HL-60 (cell line): ENCODE data around the gene FUT2.

Experiments used
- DNase-seq, 2 experiments: peaks; one replicate each; pipeline ENCODE4 v3.0.0-alpha.2; 2010 to 2020; ENCODE audit warnings: low read depth in 1 of 2, low spot score in 1 of 2
- H3K27ac ChIP-seq: fragments of 250-450 bp; sonication (Bioruptor Pico); replicated peaks from 2 replicates; pipeline ENCODE4 v1.5.1; 2020; ENCODE audit warnings: mild to moderate bottlenecking, moderate library complexity
- H3K27me3 ChIP-seq: fragments of 250-450 bp; sonication (Bioruptor Pico); 2 replicates; pipeline ENCODE4 v1.5.1; 2021; ENCODE audit warnings: mild to moderate bottlenecking, moderate library complexity; ENCODE audit not compliant: insufficient read depth, poor library complexity, severe bottlenecking
- H3K4me3 ChIP-seq: replicated peaks from 2 replicates; pipeline ENCODE4 v1.5.1; 2011; ENCODE audit warnings: mild to moderate bottlenecking, control low read depth, low read length; ENCODE audit not compliant: insufficient read depth
- GABPA ChIP-seq: IDR thresholded peaks from 2 replicates; pipeline ENCODE4 v1.6.1; 2012; ENCODE audit warnings: low read depth
- POLR2AphosphoS5 ChIP-seq: IDR thresholded peaks from 2 replicates; pipeline ENCODE4 v1.6.1; 2012; ENCODE audit warnings: low read depth
- SPI1 ChIP-seq: IDR thresholded peaks from 2 replicates; pipeline ENCODE4 v1.6.1; 2012; ENCODE audit warnings: low read depth, mild to moderate bottlenecking, borderline replicate concordance
- TF ChIP-seq, protein P1 (sequence below): IDR thresholded peaks from one replicate; pipeline ENCODE4 v1.5.1; 2011; ENCODE audit warnings: low read length, control low read depth, inconsistent platforms; ENCODE audit not compliant: insufficient read depth
- TF ChIP-seq, protein P2 (sequence below): IDR thresholded peaks from 2 replicates; pipeline ENCODE4 v1.6.1; 2012; ENCODE audit warnings: low read depth; ENCODE audit not compliant: insufficient replicate concordance

Gene FUT2

DNA sequence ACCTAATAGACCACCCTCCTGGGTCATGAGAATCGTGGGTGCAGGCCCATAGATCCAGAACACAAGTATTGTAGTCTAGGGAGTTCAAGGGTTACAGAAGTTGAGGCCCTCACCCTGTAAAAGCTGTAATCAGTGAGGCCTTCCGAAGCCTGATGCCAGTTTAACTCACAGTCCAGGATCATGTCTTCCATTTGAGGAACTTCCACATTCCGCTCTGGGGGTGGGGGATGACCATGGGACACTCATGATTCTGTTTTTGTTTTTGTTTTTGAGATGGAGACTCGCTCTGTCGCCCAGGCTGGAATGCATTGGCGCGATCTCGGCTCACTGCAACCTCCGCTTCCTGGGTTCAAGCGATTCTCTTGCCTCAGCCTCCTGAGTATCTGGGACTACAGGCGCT, 46.3 kb downstream of the FUT2 start:
- TF ChIP-seq SPI1 (no peak), GABPA (no peak), POLR2AphosphoS5 (no peak)
- TF ChIP-seq, protein P1, sequence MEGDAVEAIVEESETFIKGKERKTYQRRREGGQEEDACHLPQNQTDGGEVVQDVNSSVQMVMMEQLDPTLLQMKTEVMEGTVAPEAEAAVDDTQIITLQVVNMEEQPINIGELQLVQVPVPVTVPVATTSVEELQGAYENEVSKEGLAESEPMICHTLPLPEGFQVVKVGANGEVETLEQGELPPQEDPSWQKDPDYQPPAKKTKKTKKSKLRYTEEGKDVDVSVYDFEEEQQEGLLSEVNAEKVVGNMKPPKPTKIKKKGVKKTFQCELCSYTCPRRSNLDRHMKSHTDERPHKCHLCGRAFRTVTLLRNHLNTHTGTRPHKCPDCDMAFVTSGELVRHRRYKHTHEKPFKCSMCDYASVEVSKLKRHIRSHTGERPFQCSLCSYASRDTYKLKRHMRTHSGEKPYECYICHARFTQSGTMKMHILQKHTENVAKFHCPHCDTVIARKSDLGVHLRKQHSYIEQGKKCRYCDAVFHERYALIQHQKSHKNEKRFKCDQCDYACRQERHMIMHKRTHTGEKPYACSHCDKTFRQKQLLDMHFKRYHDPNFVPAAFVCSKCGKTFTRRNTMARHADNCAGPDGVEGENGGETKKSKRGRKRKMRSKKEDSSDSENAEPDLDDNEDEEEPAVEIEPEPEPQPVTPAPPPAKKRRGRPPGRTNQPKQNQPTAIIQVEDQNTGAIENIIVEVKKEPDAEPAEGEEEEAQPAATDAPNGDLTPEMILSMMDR = no peak
- TF ChIP-seq, protein P2, sequence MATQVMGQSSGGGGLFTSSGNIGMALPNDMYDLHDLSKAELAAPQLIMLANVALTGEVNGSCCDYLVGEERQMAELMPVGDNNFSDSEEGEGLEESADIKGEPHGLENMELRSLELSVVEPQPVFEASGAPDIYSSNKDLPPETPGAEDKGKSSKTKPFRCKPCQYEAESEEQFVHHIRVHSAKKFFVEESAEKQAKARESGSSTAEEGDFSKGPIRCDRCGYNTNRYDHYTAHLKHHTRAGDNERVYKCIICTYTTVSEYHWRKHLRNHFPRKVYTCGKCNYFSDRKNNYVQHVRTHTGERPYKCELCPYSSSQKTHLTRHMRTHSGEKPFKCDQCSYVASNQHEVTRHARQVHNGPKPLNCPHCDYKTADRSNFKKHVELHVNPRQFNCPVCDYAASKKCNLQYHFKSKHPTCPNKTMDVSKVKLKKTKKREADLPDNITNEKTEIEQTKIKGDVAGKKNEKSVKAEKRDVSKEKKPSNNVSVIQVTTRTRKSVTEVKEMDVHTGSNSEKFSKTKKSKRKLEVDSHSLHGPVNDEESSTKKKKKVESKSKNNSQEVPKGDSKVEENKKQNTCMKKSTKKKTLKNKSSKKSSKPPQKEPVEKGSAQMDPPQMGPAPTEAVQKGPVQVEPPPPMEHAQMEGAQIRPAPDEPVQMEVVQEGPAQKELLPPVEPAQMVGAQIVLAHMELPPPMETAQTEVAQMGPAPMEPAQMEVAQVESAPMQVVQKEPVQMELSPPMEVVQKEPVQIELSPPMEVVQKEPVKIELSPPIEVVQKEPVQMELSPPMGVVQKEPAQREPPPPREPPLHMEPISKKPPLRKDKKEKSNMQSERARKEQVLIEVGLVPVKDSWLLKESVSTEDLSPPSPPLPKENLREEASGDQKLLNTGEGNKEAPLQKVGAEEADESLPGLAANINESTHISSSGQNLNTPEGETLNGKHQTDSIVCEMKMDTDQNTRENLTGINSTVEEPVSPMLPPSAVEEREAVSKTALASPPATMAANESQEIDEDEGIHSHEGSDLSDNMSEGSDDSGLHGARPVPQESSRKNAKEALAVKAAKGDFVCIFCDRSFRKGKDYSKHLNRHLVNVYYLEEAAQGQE = no peak
- H3K27ac ChIP-seq = no peak overlapping the region
- no peak for DNase-seq
- H3K27me3 ChIP-seq = peaks cover 8% of the 10 kb centered on the region
- no peak overlapping the region for H3K4me3 ChIP-seq

DNA sequence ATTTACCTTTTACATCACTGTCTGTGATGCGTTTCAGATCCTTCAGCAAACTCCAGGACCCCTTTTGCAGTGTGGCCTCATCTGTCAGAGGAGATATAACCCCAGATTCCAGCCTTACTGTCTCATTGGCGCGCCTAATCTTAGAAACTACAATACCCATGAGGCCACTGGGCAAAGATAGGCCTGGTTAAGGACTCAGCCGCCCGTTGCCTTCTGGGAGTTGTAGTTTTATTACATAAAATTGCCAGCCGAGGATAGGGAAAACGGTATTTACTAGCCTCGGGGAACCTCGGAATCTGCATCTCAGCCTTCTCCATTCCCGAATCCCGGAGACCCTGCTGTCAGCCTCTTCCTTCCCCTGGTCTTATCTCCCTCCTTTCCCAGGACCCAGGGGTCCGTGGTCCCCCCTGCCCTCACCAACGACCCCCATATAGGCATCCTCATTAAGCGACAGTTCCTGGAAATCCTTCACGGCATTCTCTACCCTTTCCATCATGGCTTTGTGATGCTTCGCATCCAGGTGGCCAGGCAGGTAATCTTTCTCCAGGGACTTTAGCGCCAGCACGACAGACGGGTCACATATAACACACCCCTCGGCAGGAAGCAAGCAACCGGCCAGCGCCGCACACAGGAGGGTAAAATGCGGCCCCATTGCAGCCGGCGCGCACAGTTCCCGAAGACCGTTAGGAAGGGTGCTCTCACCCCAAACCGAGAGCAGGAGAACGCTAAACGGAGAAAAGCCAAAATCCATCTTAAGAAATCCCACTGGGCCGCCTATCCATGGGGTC, 49.6 kb downstream of the FUT2 start:
- TF ChIP-seq SPI1 (no peak), POLR2AphosphoS5 (no peak), GABPA (no peak)
- TF ChIP-seq, protein P2 = no peak
- TF ChIP-seq, protein P1 = no peak
- no peak overlapping the region for H3K27ac ChIP-seq
- H3K4me3 ChIP-seq = no peak overlapping the region
- DNase-seq = peak in 1 of 2 experiments; percentile 54
- H3K27me3 ChIP-seq = peaks cover 3% of the 10 kb centered on the region

DNA sequence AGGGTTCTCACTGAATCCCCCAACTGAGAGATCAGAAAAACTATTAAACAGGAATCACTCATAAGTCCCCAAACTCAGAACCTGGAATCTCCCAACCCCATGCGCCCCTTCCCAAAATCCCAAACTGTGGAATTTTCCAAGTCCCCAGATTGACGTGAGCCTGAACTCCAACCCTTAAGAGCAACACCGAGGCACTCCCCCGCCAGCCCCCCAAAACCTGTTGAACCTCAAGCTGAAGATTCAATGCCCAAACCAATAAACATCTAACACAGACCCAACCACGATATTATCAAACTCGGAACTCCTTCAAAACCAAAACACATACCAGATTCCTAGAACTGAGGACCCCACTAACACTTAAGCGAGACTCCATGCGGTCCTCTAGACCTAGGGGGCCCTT, 50.3 kb downstream of the FUT2 start:
- DNase-seq = no peak
- H3K27ac ChIP-seq = no peak overlapping the region
- TF ChIP-seq, protein P2 = no peak
- no peak overlapping the region for H3K4me3 ChIP-seq
- peaks cover 6% of the 10 kb centered on the region for H3K27me3 ChIP-seq
